HepG2 (cell line): ENCODE measurements around the gene SETSIP. TPM values are rescaled to one million over a fixed set of nuclear protein-coding genes. Genes with fewer than 3 reads are reported as not detected.

ENCODE experiments used
- ATAC-seq: fragments of 200-7000 bp; cut with Tn5 transposase; 3 replicates; pipeline ENCODE4 v1.9.1; 2020; ENCODE audit warnings: mild to moderate bottlenecking, moderate library complexity
- BruUV-seq: library from RNA; stranded (reverse); fragments of 400-500 nt; replicated peaks from 2 replicates; lab custom pipeline; 2021; lab: Mats Ljungman, UMichigan
- CTCF ChIA-PET: fragments of 300-600 bp; formaldehyde crosslinking; extraction: SDS; loops from one replicate; lab custom pipeline; 2021; ENCODE audit warnings: low total read pairs, inconsistent platforms, low intra/inter-chr PET ratio; lab: Yijun Ruan, JAX
- POLR2A ChIA-PET: fragments of 350-600 bp; sonication (Branson Sonifier 250); formaldehyde crosslinking; loops from one replicate; lab custom pipeline; 2020; ENCODE audit warnings: antibody characterized with exemption, inconsistent platforms; lab: Yijun Ruan, JAX
- DNase-seq: peaks from one replicate; pipeline ENCODE4 v3.0.0-alpha.2; 2015; ENCODE audit warnings: low spot score
- FAIRE-seq: peaks from 3 replicates; lab custom pipeline; 2011; peaks lifted over from hg19 to GRCh38; lab: Jason Lieb, UNC
- H2AFZ ChIP-seq: one replicate; pipeline ENCODE4 v1.6.1; 2011; ENCODE audit warnings: low read length, inconsistent platforms
- H3K27ac ChIP-seq: fragments of 300-600 bp; 3 replicates; pipeline ENCODE4 v1.8.0; 2011; ENCODE audit warnings: mixed run types, mild to moderate bottlenecking, mixed read lengths, low read length, inconsistent platforms; ENCODE audit not compliant: insufficient read depth; ENCODE audit errors: extremely low read length
- H3K27me3 ChIP-seq, 2 experiments: fragments of 200-600 bp in 1 of 2; 2 replicates in 1 of 2; 3 replicates in 1 of 2; pipeline versions ENCODE4 v1.6.0 to v1.8.0; 2011; ENCODE audit warnings: low read length in 2 of 2, mild to moderate bottlenecking in 2 of 2, moderate library complexity in 2 of 2, inconsistent platforms in 1 of 2; ENCODE audit not compliant: insufficient read depth in 2 of 2, control insufficient read depth in 1 of 2
- H3K36me3 ChIP-seq, 2 experiments: fragments of 200-600 bp in 1 of 2; replicated peaks in 1 of 2; 2 replicates in 1 of 2; 3 replicates in 1 of 2; pipeline versions ENCODE4 v1.5.1 to v1.8.0; 2011; ENCODE audit warnings: low read length in 2 of 2, inconsistent platforms in 1 of 2; ENCODE audit not compliant: insufficient read depth in 2 of 2, control insufficient read depth in 1 of 2
- H3K4me1 ChIP-seq: 2 replicates; pipeline ENCODE4 v1.5.1; 2012; ENCODE audit warnings: low read length, inconsistent platforms; ENCODE audit not compliant: insufficient read depth
- H3K4me2 ChIP-seq: 2 replicates; pipeline ENCODE4 v1.6.0; 2011; ENCODE audit warnings: low read depth, low read length, inconsistent platforms
- H3K4me3 ChIP-seq, 3 experiments: fragments of 200-600 bp in 1 of 3; sonication (generic), shearing (Covaris generic) in 1 of 3; replicated peaks in 1 of 3; 2 replicates each; pipeline ENCODE4 v1.5.1; 2011 to 2016; ENCODE audit warnings: low read length in 3 of 3, inconsistent platforms in 2 of 3, low read depth in 2 of 3, mild to moderate bottlenecking in 2 of 3, control low read depth in 1 of 3, mixed read lengths in 1 of 3; ENCODE audit not compliant: insufficient read depth in 1 of 3
- H3K79me2 ChIP-seq: one replicate; pipeline ENCODE4 v1.6.1; 2011; ENCODE audit warnings: low read length, inconsistent platforms; ENCODE audit not compliant: insufficient read depth
- H3K9ac ChIP-seq: 2 replicates; pipeline ENCODE4 v1.6.0; 2011; ENCODE audit warnings: mild to moderate bottlenecking, low read depth, low read length, inconsistent platforms; ENCODE audit not compliant: insufficient read depth
- H3K9me3 ChIP-seq: 2 replicates; pipeline ENCODE4 v1.5.1; 2012; ENCODE audit warnings: mild to moderate bottlenecking, low read length
- H4K20me1 ChIP-seq: 2 replicates; pipeline ENCODE4 v1.6.0; 2011; ENCODE audit warnings: inconsistent platforms, mild to moderate bottlenecking, low read length, moderate library complexity; ENCODE audit not compliant: insufficient read depth
- CEBPG ChIP-seq: IDR thresholded peaks from 2 replicates; pipeline ENCODE4 v1.6.1; 2016
- CHD4 ChIP-seq: fragments of 200-600 bp; sonication (generic); IDR thresholded peaks from 2 replicates; pipeline ENCODE4 v1.7.0; 2017; ENCODE audit warnings: mild to moderate bottlenecking, low read length, borderline replicate concordance
- FOXA3 ChIP-seq: IDR thresholded peaks from 2 replicates; pipeline ENCODE4 v1.6.1; 2016; ENCODE audit warnings: missing genetic modification reagents, missing compliant biosample characterization
- HNF4A ChIP-seq: sonication (generic); formaldehyde crosslinking; IDR thresholded peaks from 2 replicates; pipeline ENCODE4 v1.4.0; 2020; ENCODE audit warnings: missing genetic modification reagents
- HNF4G ChIP-seq, 2 experiments: sonication (generic) in 1 of 2; formaldehyde crosslinking in 1 of 2; IDR thresholded peaks; 2 replicates each; pipeline versions ENCODE4 v1.4.0 to v1.6.1; 2011 to 2020; ENCODE audit warnings: borderline replicate concordance in 2 of 2, low read depth in 2 of 2, mild to moderate bottlenecking in 2 of 2, low read length in 1 of 2, missing genetic modification reagents in 1 of 2, moderate library complexity in 1 of 2
- HNRNPK ChIP-seq: fragments of 200-400 bp; formaldehyde crosslinking; IDR thresholded peaks from 2 replicates; pipeline ENCODE4 v1.6.1; 2018; ENCODE audit warnings: low read length, low read depth, moderate library complexity, mild to moderate bottlenecking; ENCODE audit not compliant: poor library complexity, severe bottlenecking
- MIXL1 ChIP-seq: IDR thresholded peaks from 2 replicates; pipeline ENCODE4 v1.6.1; 2016
- NR2F1 ChIP-seq, 2 experiments: fragments of 450-650 bp in 1 of 2; formaldehyde crosslinking in 1 of 2; IDR thresholded peaks; 2 replicates each; pipeline versions ENCODE4 v1.5.0 to v1.6.1; 2016 to 2020; ENCODE audit warnings: mild to moderate bottlenecking in 1 of 2, missing compliant biosample characterization in 1 of 2, missing genetic modification reagents in 1 of 2, moderate library complexity in 1 of 2
- NR2F6 ChIP-seq, 2 experiments: IDR thresholded peaks; 2 replicates each; pipeline ENCODE4 v1.6.1; 2016; ENCODE audit warnings: antibody characterized with exemption in 1 of 2, mild to moderate bottlenecking in 1 of 2
- ZMYM4 ChIP-seq: sonication (generic); formaldehyde crosslinking; IDR thresholded peaks from 2 replicates; pipeline ENCODE4 v1.8.1; 2023; ENCODE audit warnings: mild to moderate bottlenecking, missing genetic modification reagents
- ZNF121 ChIP-seq: sonication (generic); formaldehyde crosslinking; IDR thresholded peaks from 2 replicates; pipeline ENCODE4 v1.5.0; 2020; ENCODE audit warnings: mild to moderate bottlenecking, missing genetic modification reagents
- WGBS: methylation state at CpG from one replicate; pipeline ENCODE4 v1.1.6; 2017; ENCODE audit warnings: low lambda C conversion rate; 5-methylcytosine and 5-hydroxymethylcytosine counted together
- in situ Hi-C: cut with HindIII; loops from 2 replicates; pipeline ENCODE4 v1.10.0; 2017; ENCODE audit warnings: low pct_unique_long_range_greater_than_20kb; ENCODE audit not compliant: extremely low pct_ligation_motif_present
- intact Hi-C: fragments of 100-400 bp; cut with micrococcal nuclease; formaldehyde crosslinking; loops from one replicate; pipeline ENCODE4 v1.10.0; 2022; ENCODE audit not compliant: unreplicated experiment
- polyA plus RNA-seq, 8 experiments: library from polyadenylated mRNA; depleted of rRNA in 3 of 8; stranded (reverse) in 7 of 8; unstranded in 1 of 8; fragments of >200 nt; fragmentation: Illumina TruSeq in 4 of 8; extraction: Trizol in 4 of 8; gene quantifications; 2 replicates each; pipeline versions ENCODE4 v1.2.1 to v1.2.3, GENCODE V29; 2011 to 2016; ENCODE audit warnings: low read depth in 4 of 8, missing spikeins in 1 of 8, mixed read lengths in 1 of 8; ENCODE audit not compliant: insufficient read depth in 1 of 8
- total RNA-seq, 5 experiments: library from RNA; depleted of rRNA; stranded (reverse); fragments of >200 nt; fragmentation: Illumina TruSeq; extraction: Trizol; gene quantifications; 2 replicates each; pipeline ENCODE4 v1.2.3, GENCODE V29; 2016; ENCODE audit warnings: low read depth in 1 of 5
- TF ChIP-seq, protein P1 (sequence below): sonication (generic); formaldehyde crosslinking; IDR thresholded peaks from 2 replicates; pipeline ENCODE4 v1.5.1; 2020; ENCODE audit warnings: missing genetic modification reagents, mild to moderate bottlenecking, borderline replicate concordance
- TF ChIP-seq, protein P2 (sequence below): sonication (generic); formaldehyde crosslinking; conservative IDR thresholded peaks from 2 replicates; pipeline ENCODE4 v1.4.0; 2020; ENCODE audit warnings: mild to moderate bottlenecking, missing genetic modification reagents, moderate library complexity
- TF ChIP-seq, protein P3 (sequence below): IDR thresholded peaks from 2 replicates; pipeline ENCODE4 v1.6.1; 2012; ENCODE audit warnings: low read depth, low read length, improper control_type of control experiment

Gene SETSIP
- total and polyA plus RNA-seq, 2 of the 13 experiments (the other 11 are each of a cell fraction or from before 2014, with no cell fraction given): not detected

DNA sequence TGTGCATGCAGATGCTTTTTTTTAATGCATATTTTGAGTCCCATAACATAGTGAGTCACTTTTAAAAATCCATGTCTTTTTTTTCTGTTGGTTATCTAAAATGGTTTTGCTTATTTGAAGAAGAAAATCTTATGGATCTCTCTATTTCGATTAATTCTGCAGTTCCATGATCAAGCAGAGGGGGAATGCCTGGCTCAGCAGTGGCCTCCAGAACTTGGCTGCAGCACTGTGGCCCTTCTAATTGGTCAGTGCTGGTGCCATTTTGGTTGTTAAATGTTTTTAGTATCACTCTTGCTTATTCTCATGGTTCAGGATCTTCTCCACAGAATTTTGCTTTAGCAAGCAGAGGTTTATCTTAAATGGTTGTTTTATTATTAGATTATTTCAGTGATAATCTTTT lies 34.2 kb downstream of the SETSIP start (continued):
- TF ChIP-seq, protein P1, sequence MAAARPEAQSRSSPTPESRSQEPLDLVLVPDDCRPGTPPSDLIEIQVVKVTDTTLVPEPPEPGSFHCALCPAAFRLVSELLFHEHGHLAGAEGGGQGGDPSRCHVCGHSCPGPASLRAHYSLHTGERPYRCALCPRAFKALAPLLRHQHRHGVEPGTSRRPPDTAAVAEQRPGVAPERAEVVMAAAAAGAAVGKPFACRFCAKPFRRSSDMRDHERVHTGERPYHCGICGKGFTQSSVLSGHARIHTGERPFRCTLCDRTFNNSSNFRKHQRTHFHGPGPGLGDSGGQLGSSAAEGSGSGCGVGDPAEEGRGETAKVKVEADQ (CRISPR knock-in tag): no peak

DNA sequence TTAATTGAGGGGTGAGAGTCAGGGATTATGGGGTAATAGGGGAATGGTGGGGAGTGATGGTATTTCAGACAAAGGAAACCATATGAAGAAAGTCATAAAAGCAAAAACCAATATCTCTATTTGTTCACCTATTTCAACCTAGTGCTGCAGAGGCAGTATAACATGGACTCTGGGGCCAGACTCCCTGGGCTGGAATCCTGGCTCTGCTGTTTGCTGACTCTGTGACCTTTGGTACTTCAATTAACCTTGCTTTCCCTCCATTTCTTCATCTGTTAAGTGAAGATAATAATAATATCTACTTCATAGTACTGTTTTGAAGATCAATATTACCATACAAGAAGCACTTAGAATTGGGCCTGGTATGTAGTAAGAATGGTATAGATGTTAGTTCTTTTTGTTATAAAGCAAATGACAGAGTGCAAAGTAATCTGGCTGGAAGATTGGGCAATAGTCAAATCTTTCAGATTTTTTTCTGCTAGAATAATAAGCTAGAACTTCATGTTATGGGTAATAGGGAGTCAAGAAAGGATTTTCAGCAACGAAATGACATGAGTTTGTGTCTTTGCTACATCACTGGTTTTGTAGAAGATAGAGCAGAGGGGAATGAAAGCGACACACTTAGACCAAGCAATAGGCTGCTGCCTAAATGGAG lies 36.4 kb downstream of the SETSIP start:
- WGBS: 25% methylated on average over 2 of the region's 2 CpGs
- POLR2A ChIA-PET: no interaction called here
- no peaks in the 10 kb centered on the region for H3K79me2 ChIP-seq
- H3K36me3 ChIP-seq: no peaks in the 10 kb centered on the region
- no peak overlapping the region for H3K9ac ChIP-seq
- ATAC-seq (peak; percentile 100), DNase-seq (peak; percentile 63), FAIRE-seq (peak; percentile 81)
- H3K27me3 ChIP-seq: peaks cover 0 to 3% of the 10 kb centered on the region in 2 experiments; a peak in 1 of 5 replicates
- H4K20me1 ChIP-seq: no peaks in the 10 kb centered on the region
- H2AFZ ChIP-seq: no peak overlapping the region
- no TSS peak for BruUV-seq
- CTCF ChIA-PET: no interaction called here
- no peaks in the 10 kb centered on the region for H3K9me3 ChIP-seq
- in situ Hi-C loops (no loop called here), intact Hi-C loops (no loop called here)
- H3K4me3 ChIP-seq: no peak overlapping the region
- peaks cover 14% of the 10 kb centered on the region for H3K4me1 ChIP-seq
- peak overlapping the region; percentile 18 for H3K27ac ChIP-seq
- peak overlapping the region; percentile 32; the same call in 1 of the 2 replicates for H3K4me2 ChIP-seq
- TF ChIP-seq HNRNPK (peak; percentile 78), HNF4A (CRISPR knock-in tag) (peak; percentile 66), ZNF121 (CRISPR knock-in tag) (no peak), NR2F6 (IDR thresholded peaks at IDR 0.05) (peak; percentile 64), NR2F6 (CRISPR knock-in tag; IDR thresholded peaks at IDR 0.05) (peak; percentile 58), CHD4 (peak; percentile 45; the same call in 1 of the 2 replicates), FOXA3 (CRISPR knock-in tag) (peak; percentile 22; the same call in 1 of the 2 replicates), NR2F1 (CRISPR knock-in tag; IDR thresholded peaks at IDR 0.05) (peak in 1 of 2 experiments; percentile 73; a peak in 1 of 4 replicates), CEBPG (CRISPR knock-in tag) (peak; percentile 46; the same call in 1 of the 2 replicates), HNF4G (IDR thresholded peaks at IDR 0.05; ENCODE audit: borderline replicate concordance, low read depth, low read length) (peak; percentile 59), HNF4G (CRISPR knock-in tag; IDR thresholded peaks at IDR 0.05; ENCODE audit: borderline replicate concordance, low read depth) (no peak), ZMYM4 (CRISPR knock-in tag) (0 out of 2 replicates have a peak, but pooled peaks have one; percentile 38), MIXL1 (CRISPR knock-in tag) (0 out of 2 replicates have a peak, but pooled peaks have one; percentile 52)
- TF ChIP-seq, protein P2, sequence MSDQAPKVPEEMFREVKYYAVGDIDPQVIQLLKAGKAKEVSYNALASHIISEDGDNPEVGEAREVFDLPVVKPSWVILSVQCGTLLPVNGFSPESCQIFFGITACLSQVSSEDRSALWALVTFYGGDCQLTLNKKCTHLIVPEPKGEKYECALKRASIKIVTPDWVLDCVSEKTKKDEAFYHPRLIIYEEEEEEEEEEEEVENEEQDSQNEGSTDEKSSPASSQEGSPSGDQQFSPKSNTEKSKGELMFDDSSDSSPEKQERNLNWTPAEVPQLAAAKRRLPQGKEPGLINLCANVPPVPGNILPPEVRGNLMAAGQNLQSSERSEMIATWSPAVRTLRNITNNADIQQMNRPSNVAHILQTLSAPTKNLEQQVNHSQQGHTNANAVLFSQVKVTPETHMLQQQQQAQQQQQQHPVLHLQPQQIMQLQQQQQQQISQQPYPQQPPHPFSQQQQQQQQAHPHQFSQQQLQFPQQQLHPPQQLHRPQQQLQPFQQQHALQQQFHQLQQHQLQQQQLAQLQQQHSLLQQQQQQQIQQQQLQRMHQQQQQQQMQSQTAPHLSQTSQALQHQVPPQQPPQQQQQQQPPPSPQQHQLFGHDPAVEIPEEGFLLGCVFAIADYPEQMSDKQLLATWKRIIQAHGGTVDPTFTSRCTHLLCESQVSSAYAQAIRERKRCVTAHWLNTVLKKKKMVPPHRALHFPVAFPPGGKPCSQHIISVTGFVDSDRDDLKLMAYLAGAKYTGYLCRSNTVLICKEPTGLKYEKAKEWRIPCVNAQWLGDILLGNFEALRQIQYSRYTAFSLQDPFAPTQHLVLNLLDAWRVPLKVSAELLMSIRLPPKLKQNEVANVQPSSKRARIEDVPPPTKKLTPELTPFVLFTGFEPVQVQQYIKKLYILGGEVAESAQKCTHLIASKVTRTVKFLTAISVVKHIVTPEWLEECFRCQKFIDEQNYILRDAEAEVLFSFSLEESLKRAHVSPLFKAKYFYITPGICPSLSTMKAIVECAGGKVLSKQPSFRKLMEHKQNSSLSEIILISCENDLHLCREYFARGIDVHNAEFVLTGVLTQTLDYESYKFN (CRISPR knock-in tag): peak; percentile 33; the same call in 1 of the 2 replicates
- TF ChIP-seq, protein P3, sequence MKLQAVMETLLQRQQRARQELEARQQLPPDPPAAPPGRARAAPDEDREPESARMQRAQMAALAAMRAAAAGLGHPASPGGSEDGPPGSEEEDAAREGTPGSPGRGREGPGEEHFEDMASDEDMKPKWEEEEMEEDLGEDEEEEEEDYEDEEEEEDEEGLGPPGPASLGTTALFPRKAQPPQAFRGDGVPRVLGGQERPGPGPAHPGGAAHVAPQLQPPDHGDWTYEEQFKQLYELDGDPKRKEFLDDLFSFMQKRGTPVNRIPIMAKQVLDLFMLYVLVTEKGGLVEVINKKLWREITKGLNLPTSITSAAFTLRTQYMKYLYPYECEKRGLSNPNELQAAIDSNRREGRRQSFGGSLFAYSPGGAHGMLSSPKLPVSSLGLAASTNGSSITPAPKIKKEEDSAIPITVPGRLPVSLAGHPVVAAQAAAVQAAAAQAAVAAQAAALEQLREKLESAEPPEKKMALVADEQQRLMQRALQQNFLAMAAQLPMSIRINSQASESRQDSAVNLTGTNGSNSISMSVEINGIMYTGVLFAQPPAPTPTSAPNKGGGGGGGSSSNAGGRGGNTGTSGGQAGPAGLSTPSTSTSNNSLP: 0 out of 2 replicates have a peak, but pooled peaks have one; percentile 26
